Posterior cingulate gyrus (tissue), 11 donors: ENCODE results near the gene TGFB2.

ENCODE experiments used
- DNase-seq, 10 donors: peaks; one replicate each; pipeline versions ENCODE4 v3.0.0 to v3.0.0-alpha.2; 2020 to 2021; ENCODE audit warnings: mixed read lengths in 3 of 10
- intact Hi-C: fragments of 100-400 bp; cut with DNase I; formaldehyde crosslinking; loops from one replicate; pipeline ENCODE4 v1.15.1; 2023

The TGFB2 gene

GRCh38 chr1:218479436-218480115 is 134.4 kb downstream of the TGFB2 start:
- intact Hi-C loops = no loop called here

GRCh38 chr1:218480137-218480536 is 135.0 kb downstream of the TGFB2 start:
- no peak for DNase-seq
- intact Hi-C loops = no loop called here

More at GRCh38 chr1:218479436-218480115, 134.4 kb downstream of the TGFB2 start:
- DNase-seq = no peak

- intact Hi-C loops = no loop called here
- no peak for DNase-seq
These were observed 135.5 kb downstream of the TGFB2 start for GRCh38 chr1:218480588-218481099.

- no peak for DNase-seq
- intact Hi-C loops = no loop called here
These were observed 136.1 kb downstream of the TGFB2 start for GRCh38 chr1:218481116-218481775.

GRCh38 chr1:218482683-218483082 is 137.5 kb downstream of the TGFB2 start:
- no peak for DNase-seq
- intact Hi-C loops = no loop called here

GRCh38 chr1:218485241-218485928 is 140.2 kb downstream of the TGFB2 start:
- intact Hi-C loops = no loop called here
- no peak for DNase-seq

GRCh38 chr1:218488531-218488930 is 143.4 kb downstream of the TGFB2 start:
- intact Hi-C loops = no loop called here
- DNase-seq = no peak

GRCh38 chr1:218488986-218489385 is 143.8 kb downstream of the TGFB2 start:
- intact Hi-C loops = no loop called here
- no peak for DNase-seq

- intact Hi-C loops = no loop called here
These were observed 145.3 kb downstream of the TGFB2 start for GRCh38 chr1:218490406-218490922.

GRCh38 chr1:218492874-218493273 is 147.7 kb downstream of the TGFB2 start:
- no peak for DNase-seq
- intact Hi-C loops = no loop called here

More at GRCh38 chr1:218490406-218490922, 145.3 kb downstream of the TGFB2 start:
- no peak for DNase-seq

GRCh38 chr1:218493986-218494385 is 148.8 kb downstream of the TGFB2 start:
- intact Hi-C loops = no loop called here
- no peak for DNase-seq
